NOMO-1 (cell line): ENCODE measurements around the gene UPK3BL2.
"Not testable (repeated sequence)": the region's sequence is repeated elsewhere in the genome, so short reads cannot be mapped to it uniquely, and the experiment has no call there.

Experiments used
- DNase-seq, 2 experiments: peaks; one replicate each; lab custom pipeline; 2025; ENCODE audit not compliant: unreplicated experiment in 2 of 2; lab: John Stamatoyannopoulos, UW

Gene UPK3BL2

DNA sequence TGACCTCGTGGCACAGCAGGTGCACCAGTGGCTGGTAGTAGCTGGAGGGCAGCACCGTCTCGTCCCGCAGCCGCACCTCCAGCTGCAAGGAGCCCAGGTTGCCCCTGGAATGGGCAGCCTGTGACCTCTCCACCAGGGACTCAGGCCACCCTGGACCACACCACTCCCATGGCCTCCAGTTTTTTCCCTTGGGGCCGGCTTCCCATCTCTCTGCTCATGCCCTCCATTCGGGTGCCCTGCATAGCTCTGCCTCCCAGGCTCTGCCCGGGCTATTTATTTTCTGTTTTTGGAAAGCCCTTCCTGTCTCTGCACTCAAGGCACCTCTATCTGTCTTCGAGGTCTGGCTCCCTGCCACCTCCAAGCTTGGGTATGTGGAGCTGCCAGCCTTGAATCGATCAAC lies 46.6 kb downstream of the UPK3BL2 start:
- DNase-seq: not testable (repeated sequence)

- not testable (repeated sequence) for DNase-seq
These were observed 48.9 kb downstream of the UPK3BL2 start for GRCh38 chr7:102494473-102495149.

GRCh38 chr7:102494026-102494425 lies 49.5 kb downstream of the UPK3BL2 start:
- DNase-seq: not testable (repeated sequence)

DNA sequence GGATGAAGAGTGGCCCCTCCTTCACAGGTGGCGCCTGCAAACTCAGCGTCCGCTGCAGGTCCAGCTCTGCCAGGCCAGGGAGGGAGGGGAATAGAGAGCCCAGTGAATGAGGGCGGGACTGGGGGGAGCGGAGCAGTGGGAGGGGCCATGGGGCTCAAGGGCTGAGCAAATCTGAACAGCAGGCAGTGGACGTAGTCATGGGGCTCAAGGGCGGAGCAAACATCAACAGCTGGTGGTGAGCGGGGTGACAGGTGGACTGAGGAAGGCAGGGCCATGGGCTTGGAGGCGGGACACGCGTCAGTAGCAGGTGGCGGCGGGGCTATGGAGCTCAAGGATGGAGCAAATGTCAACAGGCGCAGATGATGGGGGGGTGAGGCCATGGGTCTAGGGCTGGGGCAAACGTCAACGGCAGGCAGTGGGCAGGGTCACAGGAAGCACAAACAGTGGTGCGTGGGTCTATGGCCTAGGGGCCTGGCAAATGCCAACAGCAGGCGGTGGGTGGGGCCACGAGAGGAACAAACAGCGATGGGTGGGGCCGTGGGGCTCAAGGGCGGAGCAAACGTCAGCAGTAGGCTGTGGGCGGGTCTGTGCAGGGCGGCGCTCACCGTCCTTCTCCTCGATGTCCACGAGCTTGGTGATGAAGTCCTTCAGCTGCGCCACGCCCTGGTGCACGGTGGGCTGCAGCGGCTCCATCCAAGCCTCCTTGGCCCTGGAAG lies 50.1 kb downstream of the UPK3BL2 start:
- not testable (repeated sequence) for DNase-seq

DNA sequence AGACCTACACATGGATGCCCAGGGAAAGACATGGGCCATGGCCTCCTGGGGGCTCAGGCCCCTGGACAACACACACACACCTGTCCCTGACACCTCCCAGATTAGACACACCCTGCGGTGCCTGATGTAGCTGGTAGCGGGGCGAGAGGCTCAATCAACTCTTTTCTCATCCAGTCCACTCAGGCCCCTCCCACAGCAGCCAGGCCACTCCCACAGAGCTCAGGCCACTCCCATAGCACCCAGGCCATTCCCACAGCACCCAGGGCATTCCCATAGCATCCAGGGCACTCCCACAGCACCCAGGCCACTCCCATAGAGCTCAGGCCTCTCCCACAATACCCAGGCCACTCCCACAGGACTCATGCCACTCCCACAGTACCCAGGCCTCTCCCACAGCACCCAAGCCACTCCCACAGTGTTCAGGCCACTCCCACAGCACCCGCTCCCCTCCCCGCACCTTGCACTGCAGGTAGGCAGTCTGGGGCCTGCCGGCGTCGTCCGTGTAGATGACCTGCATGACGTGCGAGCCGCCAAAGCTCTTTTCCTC lies 52.9 kb downstream of the UPK3BL2 start:
- not testable (repeated sequence) for DNase-seq
